Adrenal gland (tissue), 12 donors: ENCODE measurements around the gene WDR45B. TPM values are rescaled to one million over a fixed set of nuclear protein-coding genes. Genes with fewer than 3 reads are reported as not detected.

Source experiments
- DNase-seq, 7 donors: peaks; one replicate each; pipeline ENCODE4 v3.0.0-alpha.2; 2019 to 2020
- H3K27ac ChIP-seq, 5 donors: fragments of 200-600 bp; sonication (generic) in 4 of 5; 1 replicate in 3 of 5; 2 replicates in 2 of 5; pipeline versions ENCODE4 v1.5.1 to v1.8.0; 2016 to 2020; ENCODE audit warnings: mild to moderate bottlenecking in 1 of 5
- H3K27me3 ChIP-seq: fragments of 200-600 bp; 2 replicates; pipeline ENCODE4 v1.8.0; 2021
- H3K36me3 ChIP-seq, 2 donors: fragments of 200-600 bp; replicated peaks in 1 of 2; 1 replicate in 1 of 2; 2 replicates in 1 of 2; pipeline versions ENCODE4 v1.5.1 to v1.8.0; 2018 to 2022
- H3K4me1 ChIP-seq, 2 donors: fragments of 200-600 bp; replicated peaks in 1 of 2; 1 replicate in 1 of 2; 2 replicates in 1 of 2; pipeline versions ENCODE4 v1.5.1 to v1.8.0; 2018 to 2021
- H3K4me3 ChIP-seq, 4 donors: fragments of 200-600 bp; sonication (generic) in 3 of 4; one replicate each; pipeline ENCODE4 v1.5.1; 2016 to 2018
- H3K9me3 ChIP-seq, 3 donors: fragments of 200-600 bp; sonication (generic) in 1 of 3; replicated peaks in 1 of 3; 1 replicate in 2 of 3; 2 replicates in 1 of 3; pipeline versions ENCODE4 v1.5.1 to v1.8.0; 2016 to 2021
- POLR2A ChIP-seq, 2 donors: fragments of 450-650 bp; IDR thresholded peaks; one replicate each; pipeline ENCODE4 v1.6.1; 2017; ENCODE audit warnings: antibody characterized with exemption in 2 of 2, mild to moderate bottlenecking in 2 of 2, moderate library complexity in 1 of 2
- WGBS, 4 donors: extraction: QIAGEN DNeasy Blood & Tissue Kit in 2 of 4; methylation state at CpG; one replicate each; pipeline versions ENCODE4 v1.1.5 to v1.1.7; 2013 to 2017; 5-methylcytosine and 5-hydroxymethylcytosine counted together
- intact Hi-C, 2 donors: fragments of 100-400 bp; cut with DNase I; formaldehyde crosslinking; loops; one replicate each; pipeline versions ENCODE4 v1.14.1 to v1.15.0; 2022 to 2023
- polyA plus RNA-seq, 3 donors: library from polyadenylated mRNA; stranded (reverse); fragments of 200-250 nt in 2 of 3; fragments of 350-450 nt in 1 of 3; fragmentation: Illumina TruSeq in 1 of 3; extraction: RNeasy Lipid Tissue Mini Kit (QIAGEN cat#74804) in 1 of 3; gene quantifications; one replicate each; pipeline ENCODE4 v1.2.3, GENCODE V29; 2013 to 2014
- total RNA-seq, 9 donors: library from RNA; depleted of rRNA in 4 of 9; stranded (reverse); fragments of >200 nt in 4 of 9; fragments of 120-200 nt in 1 of 9; fragmentation: NEBNext Ultra II Directional in 1 of 9; extraction: Animal tissue kit (Norgen Biotek cat#: 25700) in 1 of 9; gene quantifications; one replicate each; pipeline versions ENCODE4 v1.1.0 to v1.2.4, GENCODE V29; 2013 to 2023
- TF ChIP-seq, protein P1 (sequence below), 6 experiments: fragments of 450-650 bp in 4 of 6; fragments of 200-600 bp in 2 of 6; sonication (generic) in 1 of 6; IDR thresholded peaks; 1 replicate in 5 of 6; 2 replicates in 1 of 6; pipeline versions ENCODE4 v1.5.1 to v1.8.0; 2016 to 2021; ENCODE audit warnings: antibody characterized with exemption in 6 of 6, mild to moderate bottlenecking in 2 of 6, moderate library complexity in 1 of 6
- donor health status: healthy with polysubstance abuse.
- donor health status: Bipolar disorder and iron deficiency.
- donor health status: DM: yes; HTN: yes; CAD: no.
- donor health status: DM: no; HTN: no; CAD: no.
- donor health status: DM: no; HTN: no; CAD: no.
- donor health status: DM: yes; HTN: yes; CAD: no.

WDR45B gene
- total and polyA plus RNA-seq, 12 donors = 48.6 to 104 (median 73.3) TPM

DNA sequence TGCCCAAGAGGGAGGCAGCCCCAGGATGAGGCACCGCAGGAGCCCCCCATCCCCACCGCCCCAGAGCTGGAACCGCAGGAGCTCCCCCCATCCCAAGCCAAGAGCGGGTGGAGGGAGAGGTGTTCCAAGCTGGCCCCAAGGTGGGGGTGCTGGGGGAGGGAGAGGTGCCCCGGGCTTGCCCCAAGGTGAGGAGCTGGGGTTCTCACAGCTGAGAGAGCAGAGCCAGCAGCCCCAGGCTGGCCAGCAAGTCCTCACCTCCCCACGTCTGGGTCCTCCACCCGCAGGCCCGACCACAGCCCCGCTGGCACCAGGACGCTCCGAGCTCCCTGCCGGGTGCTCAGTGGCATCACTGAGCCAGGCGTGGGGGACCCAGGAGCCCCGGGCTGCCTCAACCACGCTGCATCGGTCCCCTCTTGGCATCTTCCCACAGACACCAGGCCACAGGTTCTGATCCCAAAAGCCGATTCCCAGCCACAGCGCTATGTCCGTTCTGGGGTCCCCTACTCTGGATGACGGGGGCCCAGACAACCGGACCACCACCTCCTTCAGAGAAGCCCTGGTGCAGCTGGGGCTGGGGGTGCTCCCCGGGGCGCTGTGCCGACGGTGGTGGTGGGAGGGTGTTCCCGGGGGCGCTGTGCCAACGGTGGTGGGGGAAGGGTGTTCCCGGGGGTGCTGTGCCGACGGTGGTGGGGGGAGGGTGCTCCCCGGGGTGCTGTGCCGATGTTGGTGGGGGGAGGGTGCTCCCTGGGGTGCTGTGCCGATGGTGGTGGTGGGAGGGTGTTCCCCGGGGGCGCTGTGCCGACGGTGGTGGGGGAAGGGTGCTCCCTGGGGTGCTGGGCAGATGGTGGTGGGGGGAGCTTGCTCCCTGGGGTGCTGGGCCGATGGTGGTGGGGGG, 15.4 kb upstream of the WDR45B start:
- peak in 1 of 7 donors; percentile 10 for DNase-seq
- no peaks in the 10 kb centered on the region for H3K27me3 ChIP-seq
- no peaks in the 10 kb centered on the region for H3K4me1 ChIP-seq
- no peak overlapping the region for H3K27ac ChIP-seq
- intact Hi-C loops = loop anchor here in 1 of 2 donors (5.0 kb wide), 1 partner anchor 39 kb away; no protein-coding TSS in a partner anchor
- no peak for TF ChIP-seq POLR2A (IDR thresholded peaks at IDR 0.05)
- TF ChIP-seq, protein P1, sequence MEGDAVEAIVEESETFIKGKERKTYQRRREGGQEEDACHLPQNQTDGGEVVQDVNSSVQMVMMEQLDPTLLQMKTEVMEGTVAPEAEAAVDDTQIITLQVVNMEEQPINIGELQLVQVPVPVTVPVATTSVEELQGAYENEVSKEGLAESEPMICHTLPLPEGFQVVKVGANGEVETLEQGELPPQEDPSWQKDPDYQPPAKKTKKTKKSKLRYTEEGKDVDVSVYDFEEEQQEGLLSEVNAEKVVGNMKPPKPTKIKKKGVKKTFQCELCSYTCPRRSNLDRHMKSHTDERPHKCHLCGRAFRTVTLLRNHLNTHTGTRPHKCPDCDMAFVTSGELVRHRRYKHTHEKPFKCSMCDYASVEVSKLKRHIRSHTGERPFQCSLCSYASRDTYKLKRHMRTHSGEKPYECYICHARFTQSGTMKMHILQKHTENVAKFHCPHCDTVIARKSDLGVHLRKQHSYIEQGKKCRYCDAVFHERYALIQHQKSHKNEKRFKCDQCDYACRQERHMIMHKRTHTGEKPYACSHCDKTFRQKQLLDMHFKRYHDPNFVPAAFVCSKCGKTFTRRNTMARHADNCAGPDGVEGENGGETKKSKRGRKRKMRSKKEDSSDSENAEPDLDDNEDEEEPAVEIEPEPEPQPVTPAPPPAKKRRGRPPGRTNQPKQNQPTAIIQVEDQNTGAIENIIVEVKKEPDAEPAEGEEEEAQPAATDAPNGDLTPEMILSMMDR (IDR thresholded peaks at IDR 0.05) = no peak
- H3K36me3 ChIP-seq = no peaks in the 10 kb centered on the region
- no peak overlapping the region for H3K4me3 ChIP-seq
- WGBS, 4 donors = 89 to 99% (median 92%) methylated on average over 11 to 39 of the region's 39 CpGs
- no peaks in the 10 kb centered on the region for H3K9me3 ChIP-seq

DNA sequence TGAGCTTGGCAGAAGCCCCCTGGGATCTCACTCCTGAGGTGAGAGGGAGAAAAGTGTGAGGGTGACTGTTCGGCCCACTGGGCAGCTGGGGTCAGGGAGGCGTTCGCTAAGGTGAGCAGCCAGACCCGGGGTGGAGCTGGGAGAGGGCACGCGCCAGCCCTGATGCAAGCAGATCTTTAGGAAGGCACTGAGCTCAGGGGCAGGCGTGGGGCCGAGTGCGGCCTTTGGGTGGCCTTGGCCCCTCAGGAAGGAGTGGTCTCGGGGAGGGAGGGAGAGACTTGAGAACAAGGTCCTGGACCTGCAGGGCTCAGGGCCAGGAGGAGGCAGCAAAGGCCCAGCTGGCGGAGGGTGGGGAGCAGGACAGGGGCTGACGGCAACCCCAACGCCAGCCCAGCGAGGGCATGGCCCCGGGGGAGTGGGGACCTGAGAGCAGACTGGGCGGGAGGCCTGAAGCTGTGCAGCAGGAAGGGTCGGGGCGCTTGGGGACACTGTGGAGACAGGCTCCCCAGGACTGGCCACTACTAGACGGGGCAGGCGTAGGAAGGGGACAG, 14.5 kb upstream of the WDR45B start:
- intact Hi-C loops = loop anchor here in 1 of 2 donors (5.0 kb wide), 1 partner anchor 40 kb away; no protein-coding TSS in a partner anchor
- DNase-seq = peak in 1 of 7 donors; percentile 16
- 91 to 93% (median 92%) methylated on average over 17 to 20 of the region's 20 CpGs for WGBS, 4 donors

DNA sequence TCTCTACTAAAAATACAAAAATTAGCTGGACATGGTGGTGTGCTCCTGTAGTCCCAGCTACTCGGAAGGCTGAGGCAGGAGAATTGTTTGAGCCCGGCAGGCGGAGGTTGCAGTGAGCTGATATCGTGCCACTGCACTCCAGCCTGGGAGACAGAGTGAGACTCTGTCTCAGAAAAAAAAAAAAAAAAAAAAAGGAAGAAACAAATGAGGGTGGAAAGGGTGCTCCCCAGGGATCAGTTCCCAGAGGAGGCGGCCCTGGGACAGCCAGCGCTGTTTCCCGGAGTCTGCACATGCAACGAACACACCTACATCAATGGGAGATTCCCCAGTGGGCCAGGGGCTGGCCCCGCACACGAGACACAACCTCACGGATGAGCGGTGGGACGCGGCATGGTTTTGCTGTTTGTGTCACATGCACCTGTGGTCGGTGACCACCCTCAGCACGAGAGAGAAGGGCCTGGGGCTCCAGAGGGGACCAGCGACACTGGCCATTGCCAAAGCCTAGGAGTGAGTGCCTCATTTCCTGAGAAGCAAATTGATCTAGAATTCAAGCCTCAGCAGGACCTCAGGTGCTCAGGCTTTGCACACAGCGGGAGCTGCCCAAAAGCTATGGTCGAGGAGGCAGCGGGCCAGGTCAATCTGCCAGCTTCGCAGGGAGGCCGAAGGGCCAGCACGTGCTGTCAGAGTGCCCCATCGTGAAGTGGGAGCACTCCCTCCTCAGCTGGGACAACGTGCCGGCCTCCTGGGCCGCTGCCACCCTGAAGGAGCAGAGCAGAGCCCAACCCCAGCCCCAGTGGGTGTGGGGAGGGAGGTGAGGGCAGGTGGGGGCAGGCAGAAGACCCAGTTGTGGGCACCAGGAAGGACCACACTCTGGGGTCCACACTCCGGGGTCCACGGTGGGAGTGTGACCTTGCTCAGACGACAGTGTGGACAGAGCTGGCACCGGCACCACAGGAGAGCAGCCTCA, 13.8 kb upstream of the WDR45B start:
- Histone ChIP-seq H3K27me3 (no peaks in the 10 kb centered on the region), H3K4me3 (no peak overlapping the region), H3K36me3 (no peaks in the 10 kb centered on the region), H3K9me3 (no peaks in the 10 kb centered on the region), H3K4me1 (no peaks in the 10 kb centered on the region), H3K27ac (no peak overlapping the region)
- intact Hi-C loops = loop anchor here in 1 of 2 donors (5.0 kb wide), 1 partner anchor 40 kb away; no protein-coding TSS in a partner anchor
- DNase-seq = peak in 1 of 7 donors; percentile 5
- TF ChIP-seq POLR2A (IDR thresholded peaks at IDR 0.05) = no peak
- TF ChIP-seq, protein P1 (IDR thresholded peaks at IDR 0.05) = no peak
- 87 to 91% (median 90%) methylated on average over 21 to 31 of the region's 31 CpGs for WGBS, 4 donors

More for the DNA sequence above, 14.5 kb upstream of the WDR45B start:
- H3K27me3 ChIP-seq = no peaks in the 10 kb centered on the region
- H3K9me3 ChIP-seq = no peaks in the 10 kb centered on the region
- H3K4me1 ChIP-seq = no peaks in the 10 kb centered on the region
- no peak overlapping the region for H3K4me3 ChIP-seq
- no peaks in the 10 kb centered on the region for H3K36me3 ChIP-seq
- TF ChIP-seq POLR2A (IDR thresholded peaks at IDR 0.05) = no peak
- TF ChIP-seq, protein P1 (IDR thresholded peaks at IDR 0.05) = no peak
- H3K27ac ChIP-seq = no peak overlapping the region
